ENCODE results near the gene STAT1. TPM values are rescaled to one million over a fixed set of nuclear protein-coding genes. Genes with fewer than 3 reads are reported as not detected.

STAT1 gene
- total RNA-seq, 1 donor from 2014 or later = 66.3 TPM

DNA sequence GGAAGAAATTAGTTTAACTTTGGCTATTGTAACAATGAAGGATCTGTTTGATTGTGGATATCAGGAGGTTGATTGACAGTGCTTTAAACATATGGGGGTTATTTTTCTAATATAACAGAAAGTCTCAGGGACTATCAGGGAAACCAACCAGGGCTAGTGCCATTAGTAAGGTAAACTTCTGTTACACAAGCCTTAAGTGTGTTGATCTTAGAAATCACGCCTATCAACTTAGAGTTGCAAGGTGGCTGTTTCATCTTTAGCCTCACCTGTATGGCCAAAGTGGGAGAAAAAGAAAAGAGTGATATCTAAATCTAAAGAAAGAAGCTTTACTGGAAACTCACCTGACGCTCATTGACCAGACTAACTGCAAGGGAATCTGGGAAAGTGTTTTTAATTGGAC is 71.3 kb downstream of the STAT1 start:
- no peak for DNase-seq (ENCODE audit: low read depth)
- Histone ChIP-seq H3K4me3 (ENCODE audit: low read depth, low read length) (no peak overlapping the region), H3K27me3 (ENCODE audit: control insufficient read depth, insufficient read depth, low read length) (no peaks in the 10 kb centered on the region), H3K36me3 (ENCODE audit: control insufficient read depth, insufficient read depth, low read length) (no peaks in the 10 kb centered on the region)
- TF ChIP-seq, protein P1, sequence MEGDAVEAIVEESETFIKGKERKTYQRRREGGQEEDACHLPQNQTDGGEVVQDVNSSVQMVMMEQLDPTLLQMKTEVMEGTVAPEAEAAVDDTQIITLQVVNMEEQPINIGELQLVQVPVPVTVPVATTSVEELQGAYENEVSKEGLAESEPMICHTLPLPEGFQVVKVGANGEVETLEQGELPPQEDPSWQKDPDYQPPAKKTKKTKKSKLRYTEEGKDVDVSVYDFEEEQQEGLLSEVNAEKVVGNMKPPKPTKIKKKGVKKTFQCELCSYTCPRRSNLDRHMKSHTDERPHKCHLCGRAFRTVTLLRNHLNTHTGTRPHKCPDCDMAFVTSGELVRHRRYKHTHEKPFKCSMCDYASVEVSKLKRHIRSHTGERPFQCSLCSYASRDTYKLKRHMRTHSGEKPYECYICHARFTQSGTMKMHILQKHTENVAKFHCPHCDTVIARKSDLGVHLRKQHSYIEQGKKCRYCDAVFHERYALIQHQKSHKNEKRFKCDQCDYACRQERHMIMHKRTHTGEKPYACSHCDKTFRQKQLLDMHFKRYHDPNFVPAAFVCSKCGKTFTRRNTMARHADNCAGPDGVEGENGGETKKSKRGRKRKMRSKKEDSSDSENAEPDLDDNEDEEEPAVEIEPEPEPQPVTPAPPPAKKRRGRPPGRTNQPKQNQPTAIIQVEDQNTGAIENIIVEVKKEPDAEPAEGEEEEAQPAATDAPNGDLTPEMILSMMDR (IDR thresholded peaks at IDR 0.05; ENCODE audit: insufficient read depth, low read length, poor library complexity, severe bottlenecking) = no peak

DNA sequence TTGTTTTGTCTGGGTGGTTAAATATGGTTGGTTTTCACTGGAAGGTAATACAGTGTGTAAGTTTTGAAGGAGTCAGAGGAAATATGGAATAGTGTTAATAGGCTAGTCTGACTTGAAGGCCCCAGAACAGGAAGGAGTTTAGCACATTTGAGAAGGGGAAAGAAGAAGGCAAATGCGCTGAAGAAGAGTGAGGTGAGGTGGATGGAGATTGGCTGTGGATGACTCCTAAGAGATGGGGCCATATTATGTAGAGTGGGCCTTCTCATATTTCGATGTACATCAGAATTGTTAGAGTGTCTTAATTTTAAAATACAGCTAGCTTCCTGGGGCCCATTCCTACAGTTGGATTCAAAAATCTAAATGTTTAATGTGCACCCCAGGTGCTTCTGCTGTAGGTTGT is 72.4 kb downstream of the STAT1 start:
- TF ChIP-seq, protein P1 (IDR thresholded peaks at IDR 0.05; ENCODE audit: insufficient read depth, low read length, poor library complexity, severe bottlenecking) = no peak
- no peak for DNase-seq (ENCODE audit: low read depth)
- H3K4me3 ChIP-seq (ENCODE audit: low read depth, low read length) = no peak overlapping the region
- H3K27me3 ChIP-seq (ENCODE audit: control insufficient read depth, insufficient read depth, low read length) = no peaks in the 10 kb centered on the region
- H3K36me3 ChIP-seq (ENCODE audit: control insufficient read depth, insufficient read depth, low read length) = no peaks in the 10 kb centered on the region

DNA sequence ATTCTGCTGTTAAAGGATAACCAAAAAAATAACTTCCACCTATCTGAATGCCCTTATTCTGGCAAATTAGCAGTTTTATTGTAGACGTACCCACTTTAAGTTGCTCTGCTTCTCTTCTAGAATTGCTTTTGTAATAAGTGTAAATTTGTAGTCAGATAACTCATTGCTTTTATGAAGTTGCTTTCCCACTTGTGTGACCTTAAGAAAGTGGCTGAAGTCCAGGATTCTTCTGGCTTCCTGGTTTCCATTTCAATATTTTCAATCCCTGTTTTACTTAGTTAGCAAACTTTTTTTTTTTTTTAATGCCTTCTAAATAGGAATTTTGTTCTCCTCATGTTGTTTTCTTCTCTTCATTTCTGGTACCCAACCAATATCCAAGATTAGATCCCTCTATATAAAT is 73.5 kb downstream of the STAT1 start:
- Histone ChIP-seq H3K4me3 (ENCODE audit: low read depth, low read length) (no peak overlapping the region), H3K36me3 (ENCODE audit: control insufficient read depth, insufficient read depth, low read length) (no peaks in the 10 kb centered on the region), H3K27me3 (ENCODE audit: control insufficient read depth, insufficient read depth, low read length) (no peaks in the 10 kb centered on the region)
- no peak for DNase-seq (ENCODE audit: low read depth)
- TF ChIP-seq, protein P1 (IDR thresholded peaks at IDR 0.05; ENCODE audit: insufficient read depth, low read length, poor library complexity, severe bottlenecking) = no peak

DNA sequence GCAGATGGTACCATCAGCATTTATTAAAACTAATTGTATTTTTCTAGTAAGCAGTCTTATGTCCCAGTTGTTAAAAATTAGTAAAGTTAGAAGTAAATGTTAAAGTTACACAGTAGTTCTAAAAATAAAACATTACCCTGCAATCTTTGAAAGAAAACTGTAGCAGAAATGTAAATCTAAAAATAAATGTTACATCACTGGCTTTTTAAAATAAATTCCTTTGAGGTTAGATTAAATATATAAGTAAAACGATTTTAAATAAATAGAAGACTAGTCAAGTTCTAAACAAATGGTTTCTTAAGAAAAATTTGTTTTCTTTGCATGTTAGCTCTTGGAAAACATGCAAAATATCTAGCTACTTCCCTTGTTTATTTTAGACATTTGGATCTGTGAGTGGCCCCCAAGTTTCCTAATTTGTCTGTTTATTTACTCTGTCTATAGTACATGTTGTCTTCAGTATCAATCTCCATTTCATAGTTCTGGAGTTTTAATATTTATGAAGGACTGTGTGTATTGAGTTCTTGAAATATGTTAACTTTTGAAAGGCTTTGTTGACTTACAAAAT is 75.1 kb downstream of the STAT1 start:
- Histone ChIP-seq H3K27me3 (ENCODE audit: control insufficient read depth, insufficient read depth, low read length) (no peaks in the 10 kb centered on the region), H3K4me3 (ENCODE audit: low read depth, low read length) (no peak overlapping the region), H3K36me3 (ENCODE audit: control insufficient read depth, insufficient read depth, low read length) (no peaks in the 10 kb centered on the region)
- no peak for DNase-seq (ENCODE audit: low read depth)
- TF ChIP-seq, protein P1 (IDR thresholded peaks at IDR 0.05; ENCODE audit: insufficient read depth, low read length, poor library complexity, severe bottlenecking) = no peak

DNA sequence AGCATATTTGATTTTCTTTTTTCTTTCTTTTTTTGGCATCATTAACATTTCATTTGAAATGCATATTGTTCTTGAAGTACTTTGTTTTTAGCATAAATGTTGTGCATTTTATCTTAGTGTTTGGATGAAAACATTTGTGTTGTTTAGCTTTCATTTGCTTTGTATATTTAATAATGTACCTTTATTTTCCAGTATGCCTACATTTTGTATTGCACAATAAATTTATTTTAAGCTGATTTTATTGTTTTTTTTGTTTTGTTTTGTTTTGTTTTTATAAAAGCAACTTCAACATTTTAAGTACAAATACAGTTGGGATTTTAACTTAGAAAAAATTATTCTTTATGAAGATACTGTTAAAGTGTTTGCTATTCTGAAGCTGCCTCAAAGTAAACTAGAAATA is 78.9 kb downstream of the STAT1 start:
- H3K27me3 ChIP-seq (ENCODE audit: control insufficient read depth, insufficient read depth, low read length) = no peaks in the 10 kb centered on the region
- TF ChIP-seq, protein P1 (IDR thresholded peaks at IDR 0.05; ENCODE audit: insufficient read depth, low read length, poor library complexity, severe bottlenecking) = no peak
- no peaks in the 10 kb centered on the region for H3K36me3 ChIP-seq (ENCODE audit: control insufficient read depth, insufficient read depth, low read length)
- H3K4me3 ChIP-seq (ENCODE audit: low read depth, low read length) = no peak overlapping the region
- no peak for DNase-seq (ENCODE audit: low read depth)

DNA sequence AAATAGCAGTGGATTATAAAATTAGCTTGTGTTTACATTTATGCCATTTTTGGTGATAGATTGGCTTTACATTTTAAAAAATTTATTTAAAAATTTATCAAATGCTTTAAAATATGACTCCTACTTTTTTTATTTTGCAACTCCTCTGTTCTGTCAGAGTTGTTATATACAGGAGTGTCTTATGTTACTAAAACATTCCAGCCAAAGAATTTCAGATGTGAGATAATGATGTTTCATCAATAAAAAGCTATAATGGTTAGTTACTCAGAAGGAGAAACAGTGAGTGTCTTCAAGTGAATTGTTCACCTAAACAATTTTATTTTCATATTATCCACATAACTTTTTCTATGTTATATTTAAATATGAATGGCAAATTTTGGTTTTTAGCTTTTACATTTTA is 80.6 kb downstream of the STAT1 start:
- no peaks in the 10 kb centered on the region for H3K27me3 ChIP-seq (ENCODE audit: control insufficient read depth, insufficient read depth, low read length)
- TF ChIP-seq, protein P1 (IDR thresholded peaks at IDR 0.05; ENCODE audit: insufficient read depth, low read length, poor library complexity, severe bottlenecking) = no peak
- H3K36me3 ChIP-seq (ENCODE audit: control insufficient read depth, insufficient read depth, low read length) = no peaks in the 10 kb centered on the region
- H3K4me3 ChIP-seq (ENCODE audit: low read depth, low read length) = no peak overlapping the region
- no peak for DNase-seq (ENCODE audit: low read depth)
